Calu3 (cell line): ENCODE data around the gene PPP1R13B. TPM values are rescaled to one million over a fixed set of nuclear protein-coding genes. Genes with fewer than 3 reads are reported as not detected.
"Not testable (repeated sequence)": the region's sequence is repeated elsewhere in the genome, so short reads cannot be mapped to it uniquely, and the experiment has no call there.

Source experiments
- BruUV-seq: library from RNA; stranded (reverse); fragments of 400-500 nt; replicated peaks from 2 replicates; lab custom pipeline; 2021; lab: Mats Ljungman, UMichigan
- CTCF ChIA-PET: fragments of 300-600 bp; sonication (Branson Sonifier 250); formaldehyde crosslinking; loops from one replicate; lab custom pipeline; 2022; ENCODE audit warnings: antibody characterized with exemption; lab: Charles Lee
- DNase-seq: peaks from one replicate; pipeline ENCODE4 v3.0.0; 2022
- H3K27ac Mint-ChIP-seq: one replicate; pipeline ENCODE4 v1.8.0; 2022; ENCODE audit warnings: mixed read lengths; ENCODE audit not compliant: unreplicated experiment
- H3K27me3 Mint-ChIP-seq: one replicate; pipeline ENCODE4 v1.8.0; 2022; ENCODE audit warnings: mixed read lengths; ENCODE audit not compliant: unreplicated experiment
- H3K36me3 Mint-ChIP-seq: one replicate; pipeline ENCODE4 v1.8.0; 2022; ENCODE audit warnings: mild to moderate bottlenecking, moderate library complexity, mixed read lengths; ENCODE audit not compliant: insufficient read depth, unreplicated experiment
- H3K4me1 Mint-ChIP-seq: one replicate; pipeline ENCODE4 v1.8.0; 2022; ENCODE audit warnings: mild to moderate bottlenecking, low read depth, mixed read lengths; ENCODE audit not compliant: unreplicated experiment
- H3K4me3 Mint-ChIP-seq: one replicate; pipeline ENCODE4 v1.8.0; 2022; ENCODE audit warnings: mild to moderate bottlenecking, low read depth, moderate library complexity, mixed read lengths; ENCODE audit not compliant: unreplicated experiment
- H3K9me3 Mint-ChIP-seq: one replicate; pipeline ENCODE4 v1.8.0; 2022; ENCODE audit warnings: low read depth, mixed read lengths; ENCODE audit not compliant: unreplicated experiment
- intact Hi-C: fragments of 100-400 bp; cut with micrococcal nuclease; formaldehyde crosslinking; loops from one replicate; pipeline ENCODE4 v1.10.0; 2022; ENCODE audit not compliant: unreplicated experiment
- total RNA-seq: library from RNA; stranded (reverse); gene quantifications from 2 replicates; pipeline ENCODE4 v1.2.3, GENCODE V29; 2022
- TF ChIP-seq, protein P1 (sequence below): fragments of 200-600 bp; IDR thresholded peaks from one replicate; pipeline ENCODE4 v1.8.0; 2022; ENCODE audit warnings: antibody characterized with exemption; ENCODE audit not compliant: unreplicated experiment

The PPP1R13B gene
- total RNA-seq, 1 experiment from 2014 or later: 27.7 TPM

DNA sequence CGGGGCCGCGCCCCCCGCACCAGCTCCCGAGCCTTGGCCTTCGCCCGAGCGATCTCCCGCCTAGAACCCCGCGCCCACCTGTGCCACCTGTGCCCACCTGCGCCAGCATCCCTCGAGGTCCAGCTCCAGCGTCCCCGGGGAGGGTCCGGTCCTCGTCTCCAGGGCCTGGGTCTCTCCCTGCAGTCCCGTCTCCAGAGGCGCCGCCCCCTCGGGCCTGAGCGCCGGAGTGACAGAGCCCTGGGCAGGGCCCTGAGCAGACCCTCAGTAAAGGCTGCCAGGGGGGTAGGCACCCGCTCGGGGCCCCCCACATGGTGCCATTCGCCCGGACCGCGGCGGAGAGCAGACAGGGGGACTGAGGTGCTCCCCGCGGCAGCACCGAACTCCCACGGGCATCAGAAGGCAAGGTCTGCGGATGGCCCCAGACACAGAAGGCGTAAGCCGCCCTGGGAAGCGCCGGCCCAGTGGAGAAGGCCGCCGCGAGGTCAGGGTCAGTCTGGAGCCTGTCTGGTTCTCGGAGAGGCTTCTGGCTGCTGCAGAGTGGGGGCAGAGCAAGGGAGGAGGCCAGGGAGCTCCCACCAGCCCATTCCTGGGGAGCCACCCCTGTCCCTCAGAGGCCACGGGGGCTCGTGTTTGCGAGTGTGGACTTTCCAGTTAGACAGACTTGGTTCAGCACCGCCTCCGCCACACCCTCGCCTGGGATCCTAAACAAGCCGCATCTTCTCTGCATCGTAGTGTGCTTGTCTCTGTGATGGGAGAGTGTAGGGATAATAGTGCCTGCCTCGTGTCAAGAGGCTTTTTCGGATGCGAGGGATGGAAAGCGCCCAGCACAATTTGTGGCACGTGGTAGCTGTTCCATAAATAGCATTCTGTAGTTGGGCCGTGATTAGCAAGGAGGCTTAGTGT, 1.1 kb upstream of the PPP1R13B start:
- H3K27me3 Mint-ChIP-seq: no peaks in the 10 kb centered on the region
- H3K9me3 Mint-ChIP-seq: no peaks in the 10 kb centered on the region
- CTCF ChIA-PET: no interaction called here
- H3K36me3 Mint-ChIP-seq: peaks cover 27% of the 10 kb centered on the region
- peaks cover 9% of the 10 kb centered on the region for H3K4me1 Mint-ChIP-seq
- TF ChIP-seq, protein P1, sequence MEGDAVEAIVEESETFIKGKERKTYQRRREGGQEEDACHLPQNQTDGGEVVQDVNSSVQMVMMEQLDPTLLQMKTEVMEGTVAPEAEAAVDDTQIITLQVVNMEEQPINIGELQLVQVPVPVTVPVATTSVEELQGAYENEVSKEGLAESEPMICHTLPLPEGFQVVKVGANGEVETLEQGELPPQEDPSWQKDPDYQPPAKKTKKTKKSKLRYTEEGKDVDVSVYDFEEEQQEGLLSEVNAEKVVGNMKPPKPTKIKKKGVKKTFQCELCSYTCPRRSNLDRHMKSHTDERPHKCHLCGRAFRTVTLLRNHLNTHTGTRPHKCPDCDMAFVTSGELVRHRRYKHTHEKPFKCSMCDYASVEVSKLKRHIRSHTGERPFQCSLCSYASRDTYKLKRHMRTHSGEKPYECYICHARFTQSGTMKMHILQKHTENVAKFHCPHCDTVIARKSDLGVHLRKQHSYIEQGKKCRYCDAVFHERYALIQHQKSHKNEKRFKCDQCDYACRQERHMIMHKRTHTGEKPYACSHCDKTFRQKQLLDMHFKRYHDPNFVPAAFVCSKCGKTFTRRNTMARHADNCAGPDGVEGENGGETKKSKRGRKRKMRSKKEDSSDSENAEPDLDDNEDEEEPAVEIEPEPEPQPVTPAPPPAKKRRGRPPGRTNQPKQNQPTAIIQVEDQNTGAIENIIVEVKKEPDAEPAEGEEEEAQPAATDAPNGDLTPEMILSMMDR: no peak
- peak; percentile 15 for DNase-seq
- no TSS peak for BruUV-seq
- H3K4me3 Mint-ChIP-seq: peak overlapping the region; percentile 81
- intact Hi-C loops: no loop called here
- H3K27ac Mint-ChIP-seq: no peak overlapping the region

GRCh38 chr14:103846543-103847450, 578 bp downstream of the PPP1R13B start:
- TF ChIP-seq, protein P1: no peak
- CTCF ChIA-PET: no interaction called here
- peaks cover 9% of the 10 kb centered on the region for H3K4me1 Mint-ChIP-seq
- H3K27ac Mint-ChIP-seq: no peak overlapping the region
- H3K4me3 Mint-ChIP-seq: peak overlapping the region; percentile 81
- no TSS peak for BruUV-seq
- H3K36me3 Mint-ChIP-seq: peaks cover 27% of the 10 kb centered on the region
- no peaks in the 10 kb centered on the region for H3K9me3 Mint-ChIP-seq
- intact Hi-C loops: no loop called here
- peak; percentile 18 for DNase-seq
- no peaks in the 10 kb centered on the region for H3K27me3 Mint-ChIP-seq

DNA sequence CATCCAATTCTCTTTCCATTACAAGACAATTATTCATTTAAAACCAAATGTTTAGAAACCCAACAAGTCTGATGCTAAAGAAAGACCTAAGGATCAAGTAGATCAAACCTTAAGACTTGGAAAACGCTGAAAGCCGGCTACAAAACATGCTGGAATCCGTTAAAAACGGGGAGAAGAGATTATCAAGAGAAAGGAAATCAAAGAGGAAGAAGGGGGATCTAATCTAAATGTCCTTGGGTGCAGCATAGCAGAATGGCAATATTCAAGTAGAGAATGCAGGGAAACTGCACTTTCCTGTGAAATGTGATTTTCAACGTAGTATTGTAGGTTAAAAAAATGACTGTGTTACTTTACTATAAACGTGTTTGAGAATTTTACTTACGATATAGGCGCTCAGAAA, 1.3 kb downstream of the PPP1R13B start:
- TF ChIP-seq, protein P1: no peak
- no peak overlapping the region for H3K27ac Mint-ChIP-seq
- no peaks in the 10 kb centered on the region for H3K9me3 Mint-ChIP-seq
- peak overlapping the region; percentile 81 for H3K4me3 Mint-ChIP-seq
- H3K36me3 Mint-ChIP-seq: peaks cover 27% of the 10 kb centered on the region
- BruUV-seq: TSS peak; percentile 54
- no peaks in the 10 kb centered on the region for H3K27me3 Mint-ChIP-seq
- peaks cover 9% of the 10 kb centered on the region for H3K4me1 Mint-ChIP-seq
- no peak for DNase-seq
- intact Hi-C loops: no loop called here
- CTCF ChIA-PET: no interaction called here

GRCh38 chr14:103845327-103845726, 2.0 kb downstream of the PPP1R13B start:
- Mint-ChIP-seq H3K27ac (no peak overlapping the region), H3K4me3 (no peak overlapping the region), H3K9me3 (no peaks in the 10 kb centered on the region), H3K27me3 (no peaks in the 10 kb centered on the region), H3K36me3 (peaks cover 27% of the 10 kb centered on the region), H3K4me1 (peaks cover 9% of the 10 kb centered on the region)
- CTCF ChIA-PET: no interaction called here
- BruUV-seq: no TSS peak
- no peak for DNase-seq
- TF ChIP-seq, protein P1: no peak
- intact Hi-C loops: no loop called here

GRCh38 chr14:103841265-103841664, 6.1 kb downstream of the PPP1R13B start:
- H3K27ac Mint-ChIP-seq, H3K9me3 Mint-ChIP-seq, H3K4me3 Mint-ChIP-seq, CTCF ChIA-PET, H3K27me3 Mint-ChIP-seq, BruUV-seq, H3K36me3 Mint-ChIP-seq, DNase-seq, H3K4me1 Mint-ChIP-seq, intact Hi-C loops: not testable (repeated sequence)
